SK-N-SH treated with all-trans-retinoic acid at 6 μM for 48 hours (cell line): ENCODE measurements around the gene FMOD.

Experiments
- BACH2 ChIP-seq: fragments of 250-450 bp; sonication (Bioruptor Pico); IDR thresholded peaks from 2 replicates; pipeline ENCODE4 v1.9.0; 2021; ENCODE audit warnings: mild to moderate bottlenecking, borderline replicate concordance
- OSR1 ChIP-seq: fragments of 250-450 bp; sonication (Bioruptor Pico); IDR thresholded peaks from 2 replicates; pipeline ENCODE4 v1.8.0; 2022; ENCODE audit warnings: moderate library complexity, mild to moderate bottlenecking, inconsistent platforms
- SNAI2 ChIP-seq: fragments of 250-450 bp; sonication (Bioruptor Pico); IDR thresholded peaks from 2 replicates; pipeline ENCODE4 v1.5.0; 2020; ENCODE audit warnings: mild to moderate bottlenecking, moderate library complexity
- TSHZ2 ChIP-seq: fragments of 250-450 bp; sonication (Bioruptor Pico); IDR thresholded peaks from 2 replicates; pipeline ENCODE4 v1.5.0; 2020; ENCODE audit warnings: mild to moderate bottlenecking, moderate library complexity
- ZFP3 ChIP-seq: fragments of 250-450 bp; sonication (Bioruptor Pico); IDR thresholded peaks from 2 replicates; pipeline ENCODE4 v1.5.0; 2020; ENCODE audit warnings: mild to moderate bottlenecking, moderate library complexity
- ZFP30 ChIP-seq: fragments of 450-650 bp; formaldehyde crosslinking; IDR thresholded peaks from 2 replicates; pipeline ENCODE4 v1.5.0; 2022; ENCODE audit warnings: mild to moderate bottlenecking, moderate library complexity
- ZNF70 ChIP-seq: fragments of 450-650 bp; formaldehyde crosslinking; IDR thresholded peaks from 2 replicates; pipeline ENCODE4 v1.5.0; 2020; ENCODE audit warnings: mild to moderate bottlenecking, moderate library complexity
- ZNF8 ChIP-seq: fragments of 450-650 bp; formaldehyde crosslinking; IDR thresholded peaks from 2 replicates; pipeline ENCODE4 v1.5.0; 2020; ENCODE audit warnings: mild to moderate bottlenecking, moderate library complexity
- TF ChIP-seq, protein P1 (sequence below): fragments of 250-450 bp; sonication (Bioruptor Pico); IDR thresholded peaks from 2 replicates; pipeline ENCODE4 v1.5.1; 2020; ENCODE audit warnings: low read depth, mild to moderate bottlenecking, moderate library complexity
- TF ChIP-seq, protein P2 (sequence below): fragments of 250-450 bp; sonication (Bioruptor Pico); IDR thresholded peaks from 2 replicates; pipeline ENCODE4 v1.8.0; 2020; ENCODE audit warnings: mild to moderate bottlenecking, moderate library complexity, borderline replicate concordance

DNA sequence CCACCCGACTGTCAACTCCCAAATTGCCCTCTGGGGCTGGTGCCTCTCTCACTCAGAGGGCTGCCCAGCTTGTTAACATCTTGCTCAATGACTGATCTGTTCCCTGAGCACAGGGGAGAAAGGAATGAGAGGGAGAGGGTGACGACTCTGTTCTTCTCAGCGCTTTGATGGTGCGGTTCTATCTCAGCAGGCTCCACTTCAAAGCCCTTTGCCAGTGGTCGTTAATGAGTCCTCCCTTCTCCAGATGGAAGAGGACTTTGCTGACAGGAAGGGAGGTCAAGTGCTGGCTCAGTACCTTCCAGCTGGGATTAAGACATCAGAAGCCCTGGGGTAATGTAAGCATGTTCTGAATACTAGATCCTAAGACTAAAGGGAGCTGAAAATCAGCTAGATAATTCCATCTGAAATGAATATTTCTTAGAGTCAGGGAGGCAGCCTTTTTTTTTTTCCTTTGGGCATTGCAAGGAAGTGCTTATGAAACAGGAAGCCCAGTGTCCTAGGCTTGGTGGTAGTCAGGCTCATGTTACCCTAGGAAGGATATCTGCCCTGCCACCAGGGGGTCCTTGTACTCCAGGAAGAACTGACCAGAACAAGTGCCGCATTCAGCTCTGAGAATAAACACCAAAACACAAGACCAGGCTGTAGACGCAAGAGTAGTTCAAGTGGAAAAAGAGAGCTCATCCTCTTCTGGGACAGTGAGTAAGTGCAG, 4.7 kb downstream of the FMOD start:
- no peak for TF ChIP-seq OSR1 (CRISPR knock-in tag)
- TF ChIP-seq BACH2, result no peak
- TF ChIP-seq, protein P1, sequence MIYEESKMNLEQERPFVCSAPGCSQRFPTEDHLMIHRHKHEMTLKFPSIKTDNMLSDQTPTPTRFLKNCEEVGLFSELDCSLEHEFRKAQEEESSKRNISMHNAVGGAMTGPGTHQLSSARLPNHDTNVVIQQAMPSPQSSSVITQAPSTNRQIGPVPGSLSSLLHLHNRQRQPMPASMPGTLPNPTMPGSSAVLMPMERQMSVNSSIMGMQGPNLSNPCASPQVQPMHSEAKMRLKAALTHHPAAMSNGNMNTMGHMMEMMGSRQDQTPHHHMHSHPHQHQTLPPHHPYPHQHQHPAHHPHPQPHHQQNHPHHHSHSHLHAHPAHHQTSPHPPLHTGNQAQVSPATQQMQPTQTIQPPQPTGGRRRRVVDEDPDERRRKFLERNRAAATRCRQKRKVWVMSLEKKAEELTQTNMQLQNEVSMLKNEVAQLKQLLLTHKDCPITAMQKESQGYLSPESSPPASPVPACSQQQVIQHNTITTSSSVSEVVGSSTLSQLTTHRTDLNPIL (CRISPR knock-in tag), result no peak
- no peak for TF ChIP-seq SNAI2 (CRISPR knock-in tag)
- no peak for TF ChIP-seq ZNF70 (CRISPR knock-in tag)
- TF ChIP-seq ZFP30 (CRISPR knock-in tag), result no peak
- TF ChIP-seq ZNF8 (CRISPR knock-in tag), result no peak
- no peak for TF ChIP-seq ZFP3 (CRISPR knock-in tag)
- TF ChIP-seq TSHZ2, result no peak
- TF ChIP-seq, protein P2, sequence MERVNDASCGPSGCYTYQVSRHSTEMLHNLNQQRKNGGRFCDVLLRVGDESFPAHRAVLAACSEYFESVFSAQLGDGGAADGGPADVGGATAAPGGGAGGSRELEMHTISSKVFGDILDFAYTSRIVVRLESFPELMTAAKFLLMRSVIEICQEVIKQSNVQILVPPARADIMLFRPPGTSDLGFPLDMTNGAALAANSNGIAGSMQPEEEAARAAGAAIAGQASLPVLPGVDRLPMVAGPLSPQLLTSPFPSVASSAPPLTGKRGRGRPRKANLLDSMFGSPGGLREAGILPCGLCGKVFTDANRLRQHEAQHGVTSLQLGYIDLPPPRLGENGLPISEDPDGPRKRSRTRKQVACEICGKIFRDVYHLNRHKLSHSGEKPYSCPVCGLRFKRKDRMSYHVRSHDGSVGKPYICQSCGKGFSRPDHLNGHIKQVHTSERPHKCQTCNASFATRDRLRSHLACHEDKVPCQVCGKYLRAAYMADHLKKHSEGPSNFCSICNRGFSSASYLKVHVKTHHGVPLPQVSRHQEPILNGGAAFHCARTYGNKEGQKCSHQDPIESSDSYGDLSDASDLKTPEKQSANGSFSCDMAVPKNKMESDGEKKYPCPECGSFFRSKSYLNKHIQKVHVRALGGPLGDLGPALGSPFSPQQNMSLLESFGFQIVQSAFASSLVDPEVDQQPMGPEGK (CRISPR knock-in tag), result no peak
